Measurements from ENCODE around the gene PRKCH. TPM values are rescaled to one million over a fixed set of nuclear protein-coding genes. Genes with fewer than 3 reads are reported as not detected.
A peak's percentile ranks its signal among the peaks of the same experiment; 100 is the strongest.

PRKCH gene
- polyA plus RNA-seq, 2 of the 4 experiments (the other 2 are of a cell fraction), result 10.0 to 10.2 TPM

- Histone ChIP-seq H3K4me2 (peak overlapping the region; percentile 45), H3K4me3 (no peak overlapping the region), H3K4me1 (peaks cover 72% of the 10 kb centered on the region), H3K27ac (peak overlapping the region; percentile 95 to 96), H3K9me3 (peaks cover 10% of the 10 kb centered on the region)
- ChIA-PET POLR2A (interaction anchor here (0.8 kb wide), 1 partner anchor 88 kb away, joined by 3 read pairs; no protein-coding TSS in a partner anchor), CTCF (interaction anchor here (1.0 to 13.6 kb wide), 7 partner anchors 9 to 370 kb away, joined by 3 to 196 read pairs (median 5); no protein-coding TSS in a partner anchor)
- WGBS (ENCODE audit: missing lambda C conversion rate), result 63% methylated on average over 15 of the region's 17 CpGs
- FAIRE-seq, result no peak
- ATAC-seq, result peak; percentile 51 to 56; a peak in 5 of 6 replicates
- DNase-seq (ENCODE audit: low read depth in 1 of 2, low spot score in 1 of 2), result peak; percentile 52 to 75
- TF ChIP-seq CBX8 (IDR thresholded peaks at IDR 0.05), result no peak
- TF ChIP-seq POLR2AphosphoS2 (conservative IDR thresholded peaks at IDR 0.05; ENCODE audit: low read length), result no peak
- no peak for TF ChIP-seq BHLHE40 (IDR thresholded peaks at IDR 0.05; ENCODE audit: low read depth, low read length)
- TF ChIP-seq HEYL (CRISPR knock-in tag; IDR thresholded peaks at IDR 0.05), result no peak
- TF ChIP-seq HOXA7 (CRISPR knock-in tag; IDR thresholded peaks at IDR 0.05), result no peak
- TF ChIP-seq HDAC2 (IDR thresholded peaks at IDR 0.05), result no peak
- TF ChIP-seq, protein P1, sequence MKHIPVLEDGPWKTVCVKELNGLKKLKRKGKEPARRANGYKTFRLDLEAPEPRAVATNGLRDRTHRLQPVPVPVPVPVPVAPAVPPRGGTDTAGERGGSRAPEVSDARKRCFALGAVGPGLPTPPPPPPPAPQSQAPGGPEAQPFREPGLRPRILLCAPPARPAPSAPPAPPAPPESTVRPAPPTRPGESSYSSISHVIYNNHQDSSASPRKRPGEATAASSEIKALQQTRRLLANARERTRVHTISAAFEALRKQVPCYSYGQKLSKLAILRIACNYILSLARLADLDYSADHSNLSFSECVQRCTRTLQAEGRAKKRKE (CRISPR knock-in tag; IDR thresholded peaks at IDR 0.05; ENCODE audit: low read depth), result no peak
- no peak for TF ChIP-seq MAFK (IDR thresholded peaks at IDR 0.05; ENCODE audit: partially characterized antibody)
- no peak for TF ChIP-seq EHMT2 (IDR thresholded peaks at IDR 0.05; ENCODE audit: low read depth)
- no peak for TF ChIP-seq MYC (IDR thresholded peaks at IDR 0.05; ENCODE audit: borderline replicate concordance, low read length)
- TF ChIP-seq, protein P2, sequence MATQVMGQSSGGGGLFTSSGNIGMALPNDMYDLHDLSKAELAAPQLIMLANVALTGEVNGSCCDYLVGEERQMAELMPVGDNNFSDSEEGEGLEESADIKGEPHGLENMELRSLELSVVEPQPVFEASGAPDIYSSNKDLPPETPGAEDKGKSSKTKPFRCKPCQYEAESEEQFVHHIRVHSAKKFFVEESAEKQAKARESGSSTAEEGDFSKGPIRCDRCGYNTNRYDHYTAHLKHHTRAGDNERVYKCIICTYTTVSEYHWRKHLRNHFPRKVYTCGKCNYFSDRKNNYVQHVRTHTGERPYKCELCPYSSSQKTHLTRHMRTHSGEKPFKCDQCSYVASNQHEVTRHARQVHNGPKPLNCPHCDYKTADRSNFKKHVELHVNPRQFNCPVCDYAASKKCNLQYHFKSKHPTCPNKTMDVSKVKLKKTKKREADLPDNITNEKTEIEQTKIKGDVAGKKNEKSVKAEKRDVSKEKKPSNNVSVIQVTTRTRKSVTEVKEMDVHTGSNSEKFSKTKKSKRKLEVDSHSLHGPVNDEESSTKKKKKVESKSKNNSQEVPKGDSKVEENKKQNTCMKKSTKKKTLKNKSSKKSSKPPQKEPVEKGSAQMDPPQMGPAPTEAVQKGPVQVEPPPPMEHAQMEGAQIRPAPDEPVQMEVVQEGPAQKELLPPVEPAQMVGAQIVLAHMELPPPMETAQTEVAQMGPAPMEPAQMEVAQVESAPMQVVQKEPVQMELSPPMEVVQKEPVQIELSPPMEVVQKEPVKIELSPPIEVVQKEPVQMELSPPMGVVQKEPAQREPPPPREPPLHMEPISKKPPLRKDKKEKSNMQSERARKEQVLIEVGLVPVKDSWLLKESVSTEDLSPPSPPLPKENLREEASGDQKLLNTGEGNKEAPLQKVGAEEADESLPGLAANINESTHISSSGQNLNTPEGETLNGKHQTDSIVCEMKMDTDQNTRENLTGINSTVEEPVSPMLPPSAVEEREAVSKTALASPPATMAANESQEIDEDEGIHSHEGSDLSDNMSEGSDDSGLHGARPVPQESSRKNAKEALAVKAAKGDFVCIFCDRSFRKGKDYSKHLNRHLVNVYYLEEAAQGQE (IDR thresholded peaks at IDR 0.05), result no peak
- TF ChIP-seq NR3C1 (IDR thresholded peaks at IDR 0.05), result no peak
- TF ChIP-seq RFX5 (IDR thresholded peaks at IDR 0.05), result no peak
- TF ChIP-seq, protein P3, sequence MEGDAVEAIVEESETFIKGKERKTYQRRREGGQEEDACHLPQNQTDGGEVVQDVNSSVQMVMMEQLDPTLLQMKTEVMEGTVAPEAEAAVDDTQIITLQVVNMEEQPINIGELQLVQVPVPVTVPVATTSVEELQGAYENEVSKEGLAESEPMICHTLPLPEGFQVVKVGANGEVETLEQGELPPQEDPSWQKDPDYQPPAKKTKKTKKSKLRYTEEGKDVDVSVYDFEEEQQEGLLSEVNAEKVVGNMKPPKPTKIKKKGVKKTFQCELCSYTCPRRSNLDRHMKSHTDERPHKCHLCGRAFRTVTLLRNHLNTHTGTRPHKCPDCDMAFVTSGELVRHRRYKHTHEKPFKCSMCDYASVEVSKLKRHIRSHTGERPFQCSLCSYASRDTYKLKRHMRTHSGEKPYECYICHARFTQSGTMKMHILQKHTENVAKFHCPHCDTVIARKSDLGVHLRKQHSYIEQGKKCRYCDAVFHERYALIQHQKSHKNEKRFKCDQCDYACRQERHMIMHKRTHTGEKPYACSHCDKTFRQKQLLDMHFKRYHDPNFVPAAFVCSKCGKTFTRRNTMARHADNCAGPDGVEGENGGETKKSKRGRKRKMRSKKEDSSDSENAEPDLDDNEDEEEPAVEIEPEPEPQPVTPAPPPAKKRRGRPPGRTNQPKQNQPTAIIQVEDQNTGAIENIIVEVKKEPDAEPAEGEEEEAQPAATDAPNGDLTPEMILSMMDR (IDR thresholded peaks at IDR 0.05), result no peak
- peak; percentile 84 for TF ChIP-seq FOSL2 (IDR thresholded peaks at IDR 0.05)
- TF ChIP-seq FOSL2 (CRISPR knock-in tag; IDR thresholded peaks at IDR 0.05), result peak; percentile 93
- TF ChIP-seq ESRRA (IDR thresholded peaks at IDR 0.05; ENCODE audit: borderline replicate concordance, low read length), result no peak
- TF ChIP-seq RAD21 (conservative IDR thresholded peaks at IDR 0.05 in 1 of 2, IDR thresholded peaks at IDR 0.05 in 1 of 2), result peak in 1 of 2 experiments; percentile 36; a peak in 2 of 5 replicates
- no peak; the same call in 2 of the 3 replicates for TF ChIP-seq SMC3 (IDR thresholded peaks at IDR 0.05)
- no peak for TF ChIP-seq TP53 (CRISPR knock-in tag; IDR thresholded peaks at IDR 0.05)
- TF ChIP-seq NPAS2 (CRISPR knock-in tag; IDR thresholded peaks at IDR 0.05; ENCODE audit: borderline replicate concordance), result no peak
- no peak for TF ChIP-seq ZFP36 (IDR thresholded peaks at IDR 0.05; ENCODE audit: borderline replicate concordance, partially characterized antibody)
- no peak for TF ChIP-seq RCOR1 (IDR thresholded peaks at IDR 0.05; ENCODE audit: low read depth, low read length)
- TF ChIP-seq HES2 (IDR thresholded peaks at IDR 0.05), result peak; percentile 51; the same call in 1 of the 2 replicates
- peak; percentile 49 to 63; a peak in 3 of 5 replicates for TF ChIP-seq JUN (IDR thresholded peaks at IDR 0.05)
- peak; percentile 57; the same call in 1 of the 2 replicates for TF ChIP-seq GATA3 (IDR thresholded peaks at IDR 0.05; ENCODE audit: borderline replicate concordance)
- TF ChIP-seq HOXB5 (CRISPR knock-in tag; IDR thresholded peaks at IDR 0.05), result no peak
- TF ChIP-seq JUNB (IDR thresholded peaks at IDR 0.05), result peak; percentile 73
- TF ChIP-seq CEBPB (IDR thresholded peaks at IDR 0.05), result peak; percentile 72 to 83; a peak in 3 of 4 replicates
- no peak for TF ChIP-seq E2F6 (IDR thresholded peaks at IDR 0.05; ENCODE audit: borderline replicate concordance, low read depth)
- TF ChIP-seq KDM5A (IDR thresholded peaks at IDR 0.05), result no peak
- TF ChIP-seq ZSCAN20 (CRISPR knock-in tag; IDR thresholded peaks at IDR 0.05), result no peak
- peak; percentile 56 to 65; a peak in 2 of 5 replicates for TF ChIP-seq EP300 (IDR thresholded peaks at IDR 0.05)
- TF ChIP-seq CHD4 (IDR thresholded peaks at IDR 0.05; ENCODE audit: borderline replicate concordance), result no peak
- TF ChIP-seq NFE2L2 (conservative IDR thresholded peaks at IDR 0.05; ENCODE audit: low read length), result no peak
- TF ChIP-seq MAZ (IDR thresholded peaks at IDR 0.05; ENCODE audit: borderline replicate concordance, low read depth, low read length), result no peak
These were observed 145.0 kb downstream of the PRKCH start for GRCh38 chr14:61466249-61466904.

Data from A549 (cell line).